Erythroblast (primary cell): ENCODE results near the gene CYSLTR2.

Experiments used
- GATA1 ChIP-seq: IDR thresholded peaks from 2 replicates; pipeline ENCODE4 v1.6.1; 2011; ENCODE audit warnings: low read depth, mild to moderate bottlenecking, control low read depth, low read length, moderate library complexity
- POLR2A ChIP-seq: IDR thresholded peaks from 2 replicates; pipeline ENCODE4 v1.6.1; 2011; ENCODE audit warnings: mild to moderate bottlenecking, low read length

- TF ChIP-seq POLR2A (no peak), GATA1 (no peak)
Observed at GRCh38 chr13:48726711-48727110, 73.0 kb downstream of the CYSLTR2 start.
